ENCODE measurements around the gene WIPF1.
A peak's percentile ranks its signal among the peaks of the same experiment; 100 is the strongest.
"Not testable (repeated sequence)": the region's sequence is repeated elsewhere in the genome, so short reads cannot be mapped to it uniquely, and the experiment has no call there.

Gene WIPF1

DNA sequence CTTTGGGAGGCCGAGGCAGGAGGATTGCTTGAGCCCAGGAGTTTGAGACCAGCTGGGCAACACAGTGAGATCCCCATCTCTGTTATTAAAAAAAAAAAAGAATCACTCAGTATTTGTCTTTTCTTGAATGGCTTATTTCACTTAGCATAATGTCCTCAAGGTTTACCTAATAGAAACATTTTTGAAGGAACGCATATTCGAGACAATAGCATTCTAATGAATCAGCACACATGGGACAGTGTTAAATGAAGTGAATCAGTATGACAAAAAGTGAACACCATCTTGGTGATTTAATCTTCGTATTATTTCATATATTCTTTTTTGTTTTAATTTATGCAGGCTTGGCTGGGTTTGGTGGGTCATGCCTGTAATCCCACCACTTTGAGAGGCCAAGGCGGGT is 44.7 kb downstream of the WIPF1 start:
- H3K4me3 ChIP-seq (ENCODE audit: low read length), result no peak overlapping the region
- TF ChIP-seq, protein P1, sequence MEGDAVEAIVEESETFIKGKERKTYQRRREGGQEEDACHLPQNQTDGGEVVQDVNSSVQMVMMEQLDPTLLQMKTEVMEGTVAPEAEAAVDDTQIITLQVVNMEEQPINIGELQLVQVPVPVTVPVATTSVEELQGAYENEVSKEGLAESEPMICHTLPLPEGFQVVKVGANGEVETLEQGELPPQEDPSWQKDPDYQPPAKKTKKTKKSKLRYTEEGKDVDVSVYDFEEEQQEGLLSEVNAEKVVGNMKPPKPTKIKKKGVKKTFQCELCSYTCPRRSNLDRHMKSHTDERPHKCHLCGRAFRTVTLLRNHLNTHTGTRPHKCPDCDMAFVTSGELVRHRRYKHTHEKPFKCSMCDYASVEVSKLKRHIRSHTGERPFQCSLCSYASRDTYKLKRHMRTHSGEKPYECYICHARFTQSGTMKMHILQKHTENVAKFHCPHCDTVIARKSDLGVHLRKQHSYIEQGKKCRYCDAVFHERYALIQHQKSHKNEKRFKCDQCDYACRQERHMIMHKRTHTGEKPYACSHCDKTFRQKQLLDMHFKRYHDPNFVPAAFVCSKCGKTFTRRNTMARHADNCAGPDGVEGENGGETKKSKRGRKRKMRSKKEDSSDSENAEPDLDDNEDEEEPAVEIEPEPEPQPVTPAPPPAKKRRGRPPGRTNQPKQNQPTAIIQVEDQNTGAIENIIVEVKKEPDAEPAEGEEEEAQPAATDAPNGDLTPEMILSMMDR (IDR thresholded peaks at IDR 0.05; ENCODE audit: insufficient read depth, low read depth, low read length, missing control alignments), result no peak
- no peak for DNase-seq (ENCODE audit: low read depth)

DNA sequence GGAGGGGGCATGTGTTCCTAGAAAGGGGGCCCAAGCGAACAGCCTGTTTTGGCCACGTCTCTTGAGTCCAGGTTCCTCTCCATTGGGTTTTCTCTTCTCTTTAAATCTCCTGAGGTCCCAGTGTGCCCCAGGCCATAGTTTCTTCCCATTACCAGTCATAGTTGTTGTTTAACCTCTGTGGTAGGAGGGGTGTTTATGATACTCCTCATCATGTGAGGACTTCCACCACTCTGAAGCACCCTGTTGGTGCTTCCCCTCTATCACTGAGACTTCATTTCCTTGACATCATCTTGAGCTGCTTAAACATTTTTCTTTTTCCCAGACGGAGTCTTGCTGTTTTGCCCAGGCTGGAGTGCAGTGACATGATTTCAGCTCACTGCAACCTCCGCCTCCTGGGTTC is 45.9 kb downstream of the WIPF1 start:
- DNase-seq (ENCODE audit: low read depth), result no peak
- H3K4me3 ChIP-seq (ENCODE audit: low read length), result no peak overlapping the region
- TF ChIP-seq, protein P1 (IDR thresholded peaks at IDR 0.05; ENCODE audit: insufficient read depth, low read depth, low read length, missing control alignments), result no peak

DNA sequence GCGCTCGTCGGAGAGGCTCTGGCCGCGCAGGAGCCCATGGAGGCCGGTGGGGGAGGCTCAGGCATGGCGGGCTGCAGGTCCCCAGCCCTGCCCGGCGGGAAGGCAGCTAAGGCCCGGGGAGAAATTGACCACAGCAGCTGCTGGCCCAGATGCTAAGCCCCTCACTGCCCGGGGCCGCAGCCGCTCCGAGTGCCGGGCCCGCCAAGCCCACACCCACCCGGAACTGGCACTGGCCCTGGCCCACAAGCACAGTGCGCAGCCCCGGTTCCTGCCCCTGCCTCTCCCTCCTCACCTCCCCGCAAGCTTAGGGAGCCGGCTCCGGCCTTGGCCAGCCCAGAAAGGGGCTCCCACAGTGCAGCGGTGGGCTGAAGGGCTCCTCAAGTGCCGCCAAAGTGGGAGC is 49.0 kb downstream of the WIPF1 start:
- not testable (repeated sequence) for DNase-seq (ENCODE audit: low read depth); H3K4me3 ChIP-seq (ENCODE audit: low read length)

DNA sequence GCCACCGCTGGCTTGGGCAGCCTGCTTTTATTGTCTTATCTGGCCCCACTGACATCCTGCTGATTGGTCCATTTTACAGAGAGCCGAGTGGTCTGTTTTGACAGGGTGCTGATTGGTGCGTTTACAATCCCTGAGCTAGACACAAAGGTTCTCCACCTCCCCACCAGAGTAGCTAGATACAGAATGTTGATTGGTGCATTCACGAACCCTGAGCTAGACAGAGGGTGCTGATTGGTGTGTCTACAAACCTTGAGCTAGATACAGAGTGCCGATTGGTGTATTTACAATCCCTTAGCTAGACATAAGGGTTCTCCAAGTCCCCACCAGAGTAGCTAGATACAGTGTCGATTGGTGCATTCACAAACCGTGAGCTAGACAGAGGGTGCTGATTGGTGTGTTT is 49.6 kb downstream of the WIPF1 start:
- DNase-seq (ENCODE audit: low read depth); H3K4me3 ChIP-seq (ENCODE audit: low read length): not testable (repeated sequence)

DNA sequence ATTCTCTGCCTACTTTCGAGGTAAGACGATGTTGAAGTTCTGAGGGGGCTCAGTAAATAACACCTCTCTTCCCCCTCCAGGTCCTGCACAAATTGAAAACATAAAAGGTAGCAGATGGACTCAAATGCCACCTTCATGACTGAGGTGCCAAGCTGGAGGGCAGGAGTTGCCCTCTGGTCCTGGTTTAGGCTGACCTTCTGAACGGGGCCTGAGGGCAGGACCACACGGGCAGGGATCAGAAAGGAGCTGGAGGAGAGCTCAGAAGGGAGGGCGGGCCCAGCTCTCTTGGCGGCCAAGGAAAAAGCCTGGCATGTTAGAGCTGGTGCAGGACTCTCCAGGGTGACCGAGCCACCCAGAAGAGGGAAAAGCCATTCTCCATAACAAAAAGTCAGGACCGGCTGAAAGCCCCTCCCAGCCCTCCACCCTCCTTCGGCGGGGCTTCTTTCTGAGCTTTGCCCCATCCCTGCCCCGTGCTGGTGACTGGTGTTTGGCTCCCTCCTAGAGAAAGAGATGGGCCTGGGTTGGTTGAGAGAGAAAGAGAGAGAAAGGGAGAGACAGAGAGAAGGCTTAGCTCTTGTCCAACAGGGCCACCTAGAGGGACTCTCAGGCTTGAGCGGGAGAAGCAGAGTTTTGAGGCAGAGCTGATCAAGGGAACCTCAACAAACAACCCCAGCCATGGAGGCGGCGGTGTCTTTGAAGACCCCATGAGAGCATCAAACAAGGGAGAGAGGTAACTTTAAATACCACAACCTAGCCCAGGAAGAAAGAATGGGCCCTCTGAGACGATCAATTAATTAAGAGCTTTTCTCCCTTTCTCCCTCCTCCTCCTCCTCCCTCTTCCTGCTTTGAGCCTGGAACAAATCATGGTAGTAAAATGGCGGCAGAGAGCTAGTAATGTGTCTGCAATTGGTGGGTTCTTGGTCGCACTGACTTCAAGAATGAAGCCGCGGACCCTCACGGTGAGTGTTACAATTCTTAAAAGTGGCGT is 50.8 kb downstream of the WIPF1 start:
- TF ChIP-seq, protein P1 (IDR thresholded peaks at IDR 0.05; ENCODE audit: insufficient read depth, low read depth, low read length, missing control alignments), result peak; percentile 68
- peak; percentile 54 for DNase-seq (ENCODE audit: low read depth)
- no peak overlapping the region for H3K4me3 ChIP-seq (ENCODE audit: low read length)

DNA sequence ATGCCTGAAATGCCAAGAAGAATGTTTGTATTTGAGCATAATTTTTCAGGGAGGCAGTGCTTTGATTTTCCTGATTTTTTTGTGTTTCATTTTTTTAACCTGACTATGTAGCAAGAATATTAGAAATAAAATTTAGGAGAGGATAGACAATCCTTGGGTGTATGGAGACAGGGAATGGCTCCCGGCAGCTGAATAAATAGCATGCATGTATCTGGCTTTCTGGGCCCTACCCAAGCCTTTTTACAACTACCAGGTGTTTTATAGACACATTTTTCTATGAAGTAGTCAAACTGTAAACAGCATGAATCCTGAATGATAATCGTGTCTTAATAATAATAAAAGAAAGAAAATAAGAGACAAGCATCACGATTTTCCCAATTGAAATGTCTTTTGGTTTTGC is 52.4 kb downstream of the WIPF1 start:
- TF ChIP-seq, protein P1 (IDR thresholded peaks at IDR 0.05; ENCODE audit: insufficient read depth, low read depth, low read length, missing control alignments), result no peak
- no peak overlapping the region for H3K4me3 ChIP-seq (ENCODE audit: low read length)
- no peak for DNase-seq (ENCODE audit: low read depth)

DNA sequence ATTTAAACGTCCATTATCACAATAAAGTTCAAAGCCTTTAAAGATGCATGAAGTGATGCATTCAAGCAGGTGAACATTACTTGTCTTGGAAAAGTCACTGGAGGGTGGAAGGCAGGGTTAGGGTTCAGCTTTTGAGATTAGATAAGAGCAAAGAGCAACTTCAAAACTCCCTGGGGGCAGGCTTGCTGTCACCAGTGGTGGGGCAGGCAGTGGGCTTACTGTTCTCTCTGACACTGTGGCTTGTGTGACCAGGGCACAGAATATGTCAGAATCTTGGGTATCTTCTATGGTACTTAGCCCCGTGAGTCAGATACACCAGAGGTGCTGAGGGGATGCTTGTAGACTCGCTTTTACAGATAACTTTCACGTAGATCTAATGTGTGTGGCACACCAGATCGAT is 52.8 kb downstream of the WIPF1 start:
- H3K4me3 ChIP-seq (ENCODE audit: low read length), result no peak overlapping the region
- TF ChIP-seq, protein P1 (IDR thresholded peaks at IDR 0.05; ENCODE audit: insufficient read depth, low read depth, low read length, missing control alignments), result no peak
- no peak for DNase-seq (ENCODE audit: low read depth)

DNA sequence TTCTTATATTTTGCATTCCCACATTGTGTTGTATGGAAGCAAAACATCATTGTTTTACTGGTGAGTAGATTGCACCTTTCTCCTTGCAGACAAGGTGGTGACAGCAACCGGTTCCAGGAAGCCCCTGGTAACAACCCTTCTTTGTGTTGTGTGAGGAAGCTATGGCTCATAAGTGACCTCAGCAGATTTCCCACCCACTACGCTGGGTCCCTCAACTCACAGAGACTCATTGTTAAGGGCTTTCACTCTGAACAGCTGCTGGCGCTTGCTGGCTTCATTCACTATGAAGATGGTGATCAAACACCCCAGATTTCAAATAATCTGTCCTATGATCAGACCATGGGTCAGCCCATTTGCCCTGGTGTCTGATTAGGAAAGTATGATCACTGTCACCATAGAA is 53.4 kb downstream of the WIPF1 start:
- DNase-seq (ENCODE audit: low read depth), result no peak
- H3K4me3 ChIP-seq (ENCODE audit: low read length), result no peak overlapping the region
- TF ChIP-seq, protein P1 (IDR thresholded peaks at IDR 0.05; ENCODE audit: insufficient read depth, low read depth, low read length, missing control alignments), result no peak
